Panc1 (cell line): ENCODE results near the gene VWA8. TPM values are rescaled to one million over a fixed set of nuclear protein-coding genes. Genes with fewer than 3 reads are reported as not detected.

Source experiments
- ATAC-seq: fragments of 200-7000 bp; cut with Tn5 transposase; 2 replicates; pipeline ENCODE4 v1.9.1; 2020; ENCODE audit warnings: mild to moderate bottlenecking, moderate library complexity
- BruUV-seq: library from RNA; stranded (reverse); fragments of 400-500 nt; replicated peaks from 2 replicates; lab custom pipeline; 2021; lab: Mats Ljungman, UMichigan
- CTCF ChIA-PET: fragments of 300-600 bp; sonication (Branson Sonifier 250); formaldehyde crosslinking; loops from one replicate; lab custom pipeline; 2022; ENCODE audit warnings: antibody characterized with exemption; lab: Charles Lee
- POLR2A ChIA-PET: fragments of 300-600 bp; sonication (Branson Sonifier 250); formaldehyde crosslinking; loops from one replicate; lab custom pipeline; 2022; ENCODE audit warnings: antibody characterized with exemption; lab: Charles Lee
- DNase-seq: peaks from one replicate; pipeline ENCODE4 v3.0.0-alpha.2; 2010; ENCODE audit warnings: low read depth, low spot score
- H3K27ac ChIP-seq: 2 replicates; pipeline ENCODE4 v1.5.1; 2011; ENCODE audit warnings: mild to moderate bottlenecking, low read length, inconsistent platforms
- H3K27me3 ChIP-seq: fragments of 200-500 bp; sonication (Bioruptor generic); 2 replicates; pipeline ENCODE4 v1.6.0; 2014; ENCODE audit warnings: low read length, inconsistent platforms; ENCODE audit not compliant: control insufficient read depth, insufficient read depth
- H3K36me3 ChIP-seq: fragments of 200-500 bp; sonication (Bioruptor generic); 2 replicates; pipeline ENCODE4 v1.5.1; 2014; ENCODE audit warnings: inconsistent platforms, mild to moderate bottlenecking, low read length, moderate library complexity; ENCODE audit not compliant: control insufficient read depth, insufficient read depth
- H3K4me1 ChIP-seq: 2 replicates; pipeline ENCODE4 v1.5.1; 2011; ENCODE audit warnings: inconsistent platforms, mild to moderate bottlenecking, low read length, moderate library complexity; ENCODE audit not compliant: control insufficient read depth, insufficient read depth
- H3K4me3 ChIP-seq, 2 experiments: 2 replicates each; pipeline ENCODE4 v1.5.1; 2011 to 2012; ENCODE audit warnings: low read depth in 2 of 2, low read length in 2 of 2, mild to moderate bottlenecking in 2 of 2, inconsistent platforms in 1 of 2, moderate library complexity in 1 of 2
- H3K9me3 ChIP-seq: fragments of 200-500 bp; sonication (Bioruptor generic); 2 replicates; pipeline ENCODE4 v1.5.1; 2014; ENCODE audit warnings: low read depth, mild to moderate bottlenecking, inconsistent platforms, low read length, moderate library complexity; ENCODE audit not compliant: control insufficient read depth, insufficient read depth
- CTCF ChIP-seq: fragments of 450-650 bp; IDR thresholded peaks from 2 replicates; pipeline ENCODE4 v1.5.1; 2017; ENCODE audit warnings: mild to moderate bottlenecking
- POLR2AphosphoS5 ChIP-seq: IDR thresholded peaks from 2 replicates; pipeline ENCODE4 v1.6.1; 2012; ENCODE audit warnings: mild to moderate bottlenecking, low read depth, low read length, moderate library complexity
- REST ChIP-seq, 2 experiments: IDR thresholded peaks; 2 replicates each; pipeline ENCODE4 v1.6.1; 2011 to 2012; ENCODE audit warnings: low read depth in 2 of 2, control low read depth in 1 of 2, low read length in 1 of 2, mild to moderate bottlenecking in 1 of 2, moderate library complexity in 1 of 2; ENCODE audit not compliant: insufficient read depth in 1 of 2
- SIN3A ChIP-seq: IDR thresholded peaks from 2 replicates; pipeline ENCODE4 v1.6.1; 2012; ENCODE audit warnings: low read depth, mild to moderate bottlenecking, low read length, moderate library complexity, borderline replicate concordance; ENCODE audit not compliant: insufficient read depth
- TCF7L2 ChIP-seq: IDR thresholded peaks from 2 replicates; pipeline ENCODE4 v1.6.1; 2011; ENCODE audit warnings: mild to moderate bottlenecking, low read depth, low read length, inconsistent platforms
- in situ Hi-C: cut with HindIII; loops from 2 replicates; pipeline ENCODE4 v1.10.0; 2016; ENCODE audit warnings: low sequenced_read_pairs, low pct_unique_long_range_greater_than_20kb
- intact Hi-C: fragments of 100-400 bp; cut with micrococcal nuclease; formaldehyde crosslinking; loops from one replicate; pipeline ENCODE4 v1.10.0; 2022; ENCODE audit not compliant: unreplicated experiment
- total RNA-seq: library from RNA; stranded (reverse); gene quantifications from one replicate; pipeline ENCODE4 v1.2.1, GENCODE V29; 2021; ENCODE audit not compliant: unreplicated experiment

VWA8 gene
- total RNA-seq, 1 experiment from 2014 or later, result 11.2 TPM

- ChIA-PET CTCF (no interaction called here), POLR2A (no interaction called here)
- ATAC-seq (no peak), DNase-seq (no peak)
- H3K4me3 ChIP-seq, result no peak overlapping the region
- no peaks in the 10 kb centered on the region for H3K4me1 ChIP-seq
- no peaks in the 10 kb centered on the region for H3K9me3 ChIP-seq
- intact Hi-C loops, result no loop called here
- BruUV-seq, result no TSS peak
- H3K27me3 ChIP-seq, result no peaks in the 10 kb centered on the region
- TF ChIP-seq CTCF (peak; percentile 34), REST (IDR thresholded peaks at IDR 0.05; ENCODE audit: insufficient read depth in 1 of 2, low read depth in 2 of 2, low read length in 1 of 2) (no peak), POLR2AphosphoS5 (no peak)
- H3K36me3 ChIP-seq, result no peaks in the 10 kb centered on the region
- no peak overlapping the region for H3K27ac ChIP-seq
- in situ Hi-C loops, result no loop called here
These were observed 112.3 kb downstream of the VWA8 start for GRCh38 chr13:41848435-41849255.

- no TSS peak for BruUV-seq
- H3K9me3 ChIP-seq, result no peaks in the 10 kb centered on the region
- ATAC-seq, result no peak
- H3K4me1 ChIP-seq, result no peaks in the 10 kb centered on the region
- no peak overlapping the region for H3K27ac ChIP-seq
- no peaks in the 10 kb centered on the region for H3K27me3 ChIP-seq
- DNase-seq, result no peak
- ChIA-PET POLR2A (no interaction called here), CTCF (no interaction called here)
- no peak overlapping the region for H3K4me3 ChIP-seq
- no peak for TF ChIP-seq CTCF
- no peak for TF ChIP-seq REST (IDR thresholded peaks at IDR 0.05; ENCODE audit: insufficient read depth in 1 of 2, low read depth in 2 of 2, low read length in 1 of 2)
- TF ChIP-seq POLR2AphosphoS5, result no peak
- no peak for TF ChIP-seq SIN3A
- TF ChIP-seq TCF7L2, result no peak
- H3K36me3 ChIP-seq, result no peaks in the 10 kb centered on the region
- intact Hi-C loops (no loop called here), in situ Hi-C loops (no loop called here)
These were observed 113.7 kb downstream of the VWA8 start for GRCh38 chr13:41847216-41847615.
